NCI-H146 treated with DMSO at 0.1 percent for 48 hours (cell line): ENCODE measurements around the gene GCFC2.
"Not testable (repeated sequence)": the region's sequence is repeated elsewhere in the genome, so short reads cannot be mapped to it uniquely, and the experiment has no call there.

Source experiments
- DNase-seq: peaks from one replicate; lab custom pipeline; 2025; ENCODE audit not compliant: unreplicated experiment; lab: John Stamatoyannopoulos, UW

GCFC2 gene

GRCh38 chr2:75683430-75683829, 27.3 kb downstream of the GCFC2 start:
- not testable (repeated sequence) for DNase-seq

GRCh38 chr2:75680402-75680801, 30.3 kb downstream of the GCFC2 start:
- DNase-seq: no peak

- no peak for DNase-seq
Measured at GRCh38 chr2:75679556-75679955, 31.2 kb downstream of the GCFC2 start.

- DNase-seq: no peak
Measured at GRCh38 chr2:75676464-75676863, 34.3 kb downstream of the GCFC2 start.

DNA sequence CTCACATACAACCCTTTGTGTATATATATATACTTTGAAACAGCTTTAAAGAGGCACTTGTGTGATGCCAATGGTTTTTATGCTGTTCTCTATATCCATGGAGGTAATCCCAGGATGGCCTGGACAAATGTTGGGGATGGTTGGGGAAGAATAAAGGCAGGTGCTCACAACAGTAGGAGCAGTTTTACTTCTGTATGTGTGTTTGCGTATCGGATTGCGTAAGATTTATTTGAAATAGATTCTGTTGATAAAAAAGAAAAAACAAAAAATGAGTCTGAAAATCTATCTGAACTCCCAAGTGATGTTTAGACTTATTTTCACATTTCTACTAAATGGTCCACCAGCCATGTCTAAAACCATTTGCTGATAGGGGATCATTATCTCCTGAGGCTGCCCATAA, 34.8 kb downstream of the GCFC2 start:
- no peak for DNase-seq

DNA sequence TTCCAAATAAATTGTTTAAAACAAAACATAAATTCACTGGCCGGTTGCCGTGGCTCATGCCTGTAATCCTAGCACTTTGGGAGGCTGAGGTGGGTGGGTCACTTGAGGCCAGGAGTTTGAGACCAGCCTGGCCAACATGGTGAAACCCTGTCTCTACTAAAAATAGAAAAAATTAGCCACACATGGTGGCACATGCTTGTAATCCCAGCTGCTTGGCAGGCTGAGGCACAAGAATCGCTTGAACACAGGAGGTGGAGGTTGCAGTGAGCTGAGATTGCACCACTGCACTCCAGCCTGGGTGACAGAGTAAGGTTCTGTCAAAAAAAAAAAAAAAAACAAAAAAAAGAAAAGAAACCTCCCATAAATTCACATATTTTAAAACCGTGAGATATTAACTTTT, 35.3 kb downstream of the GCFC2 start:
- not testable (repeated sequence) for DNase-seq

DNA sequence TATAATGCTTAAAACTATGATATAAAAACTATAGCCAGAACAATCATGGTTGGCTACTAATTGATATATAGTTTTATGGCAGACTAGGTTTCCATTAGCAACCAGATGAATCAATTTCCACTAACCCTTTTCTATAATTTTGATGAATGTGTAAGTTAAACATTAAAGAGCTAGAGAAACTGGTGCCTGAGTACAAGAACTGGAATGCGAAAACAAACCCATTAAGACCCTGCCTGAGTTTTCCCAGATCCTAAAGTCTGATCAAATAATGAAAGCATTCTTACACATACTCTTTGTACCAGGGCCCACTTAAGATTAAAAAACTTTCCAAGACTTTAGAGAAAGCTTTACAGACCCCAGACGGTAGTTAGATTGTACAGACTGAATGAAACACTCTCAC, 42.8 kb downstream of the GCFC2 start:
- no peak for DNase-seq

DNA sequence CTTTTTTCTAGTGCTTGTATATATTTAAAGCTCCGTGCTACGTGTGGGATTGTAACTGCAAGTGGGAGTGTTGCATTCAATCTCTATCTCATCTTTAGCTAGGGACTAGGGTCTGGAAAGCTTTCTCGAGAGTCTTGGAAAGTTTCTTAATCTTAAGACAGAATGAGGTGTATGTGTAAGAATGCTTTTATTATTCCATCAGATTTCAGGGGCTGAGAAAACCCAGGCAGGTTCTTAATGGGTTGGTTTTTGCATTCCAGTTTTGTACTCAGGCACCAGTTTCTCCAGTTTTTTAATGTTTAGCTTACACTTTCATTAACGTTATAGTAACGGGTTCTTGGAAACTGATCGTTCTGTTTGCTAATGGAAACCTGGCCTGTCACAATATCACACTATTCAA, 43.8 kb downstream of the GCFC2 start:
- DNase-seq: no peak

DNA sequence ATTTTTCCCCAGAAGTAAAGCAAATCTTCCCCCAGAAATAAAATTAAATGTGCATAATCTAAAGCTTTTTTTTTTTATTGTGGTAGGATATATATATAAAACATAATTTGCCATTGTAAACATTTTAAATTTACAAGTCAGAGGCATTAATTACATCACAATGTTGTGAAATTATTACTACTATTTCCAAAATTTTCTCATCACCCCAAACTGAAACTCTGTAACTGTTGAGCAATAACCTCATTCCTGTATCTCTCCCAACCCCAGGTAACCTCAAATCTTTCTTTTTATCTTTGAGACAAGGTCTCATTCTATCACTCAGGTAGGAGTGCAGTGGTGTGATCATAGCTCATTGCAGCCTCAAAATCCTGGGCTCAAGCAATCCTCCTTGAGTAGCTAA, 52.9 kb downstream of the GCFC2 start:
- no peak for DNase-seq

DNA sequence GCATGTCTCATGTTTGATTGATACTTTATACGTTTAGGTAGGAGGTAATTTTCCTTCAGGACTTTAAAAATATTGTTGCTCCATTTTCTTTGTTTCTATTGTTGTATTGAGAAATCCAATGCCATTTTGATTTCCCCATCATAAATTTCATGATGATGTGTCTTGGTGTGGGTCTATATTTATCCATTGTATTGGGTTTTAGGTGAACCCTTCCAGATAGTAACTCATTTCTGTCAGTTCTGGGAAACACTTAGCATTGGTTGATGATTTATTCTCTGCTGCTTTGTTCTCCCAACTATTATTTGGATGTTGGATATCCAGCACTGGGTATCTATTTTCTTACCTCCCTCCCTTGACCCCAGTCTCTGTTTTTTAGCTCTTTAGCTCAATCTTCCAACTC, 54.2 kb downstream of the GCFC2 start:
- no peak for DNase-seq

- DNase-seq: no peak
Measured at GRCh38 chr2:75655861-75656260, 54.9 kb downstream of the GCFC2 start.

GRCh38 chr2:75654012-75654411, 56.7 kb downstream of the GCFC2 start:
- DNase-seq: no peak

DNA sequence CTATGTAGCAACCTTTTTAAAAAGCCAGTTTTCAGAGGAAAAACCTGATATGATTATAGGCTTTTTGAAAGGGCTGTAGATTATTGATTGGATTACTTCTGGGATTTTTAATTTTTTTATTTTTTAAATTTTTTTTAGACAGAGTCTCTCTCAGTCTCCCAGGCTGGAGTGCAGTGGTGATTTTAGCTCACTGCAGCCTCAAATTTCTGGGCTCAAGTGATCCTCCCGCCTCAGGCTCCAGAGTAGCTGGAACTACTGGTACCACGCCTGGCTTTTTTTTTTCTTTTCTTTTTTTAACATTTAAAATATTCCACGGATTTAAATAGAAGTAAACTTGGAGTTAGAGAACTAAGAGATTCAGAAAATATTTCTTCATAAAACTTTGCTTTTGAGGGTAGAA, 62.9 kb downstream of the GCFC2 start:
- no peak for DNase-seq

GRCh38 chr2:75646583-75647425, 63.9 kb downstream of the GCFC2 start, which contains the start of gene MRPL19:
TSS of gene MRPL19 (plus strand) at chr2:75646783. CDS start at chr2:75646808, 25 bp downstream.
- peak; percentile 90 for DNase-seq

DNA sequence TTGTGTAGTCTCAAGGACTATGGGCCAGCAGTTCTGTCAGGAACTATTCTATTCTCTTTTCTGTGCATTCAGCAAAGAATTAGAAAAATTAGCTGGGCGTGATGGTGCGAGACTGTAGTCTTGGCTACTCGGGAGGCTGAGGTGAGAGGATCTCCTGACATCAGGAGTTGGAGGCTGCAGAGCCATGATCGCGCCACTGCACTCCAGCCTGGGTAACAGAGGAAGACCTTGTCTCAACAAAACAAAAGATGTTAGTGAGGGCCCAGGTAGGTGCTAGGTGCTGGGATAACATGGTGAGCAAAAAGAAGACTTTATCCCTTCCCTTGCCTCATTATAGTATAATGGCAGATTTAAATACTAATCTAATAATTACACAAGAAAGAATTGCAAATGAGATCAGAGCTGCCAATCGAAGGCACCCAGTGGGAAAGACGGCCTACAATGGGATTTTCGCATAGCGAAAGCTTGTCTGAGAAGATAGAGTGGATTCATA, 64.6 kb downstream of the GCFC2 start:
- DNase-seq: no peak

DNA sequence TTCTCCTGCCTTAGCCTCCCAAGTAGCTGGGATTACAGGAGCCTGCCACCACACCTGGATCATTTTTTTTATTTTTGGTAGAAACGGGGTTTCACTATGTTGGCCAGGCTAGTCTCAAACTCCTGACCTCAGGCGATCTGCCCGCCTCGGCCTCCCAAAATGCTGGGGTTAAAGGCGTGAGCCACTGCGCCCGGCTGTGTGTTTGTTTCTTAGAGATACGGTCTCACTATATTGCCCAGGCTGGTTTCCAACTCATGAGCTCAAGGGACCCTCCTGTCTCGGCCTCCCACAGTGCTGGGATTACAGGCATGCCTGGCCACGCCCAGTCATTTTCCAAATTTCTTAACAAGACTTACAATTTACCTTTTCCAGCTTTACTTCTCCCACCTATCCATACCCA, 65.1 kb downstream of the GCFC2 start:
- DNase-seq: no peak

GRCh38 chr2:75643980-75644379, 66.7 kb downstream of the GCFC2 start:
- DNase-seq: no peak

DNA sequence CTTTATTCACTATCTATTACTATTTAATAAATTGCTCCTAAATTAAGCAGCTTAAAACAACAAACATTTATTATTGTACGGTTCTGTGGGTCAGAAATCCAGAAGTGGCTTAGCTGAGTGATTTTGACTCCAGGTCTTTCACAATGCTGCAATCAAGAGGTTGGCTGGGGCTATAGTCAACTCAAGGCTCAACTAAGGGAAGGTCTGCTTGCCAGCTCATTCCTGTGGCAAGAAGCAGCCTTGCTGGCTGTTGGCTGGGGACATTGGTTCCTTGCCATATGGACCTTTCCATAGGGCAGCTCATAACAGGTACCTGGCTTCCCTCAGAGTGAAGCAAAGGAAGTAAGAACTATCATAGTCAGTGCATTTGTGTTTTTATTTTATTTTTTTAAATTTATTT, 69.1 kb downstream of the GCFC2 start:
- no peak for DNase-seq

GRCh38 chr2:75640621-75641121, 70.0 kb downstream of the GCFC2 start:
- peak; percentile 23 for DNase-seq

GRCh38 chr2:75637568-75637967, 73.1 kb downstream of the GCFC2 start:
- no peak for DNase-seq

GRCh38 chr2:75634945-75635344, 75.8 kb downstream of the GCFC2 start:
- no peak for DNase-seq

DNA sequence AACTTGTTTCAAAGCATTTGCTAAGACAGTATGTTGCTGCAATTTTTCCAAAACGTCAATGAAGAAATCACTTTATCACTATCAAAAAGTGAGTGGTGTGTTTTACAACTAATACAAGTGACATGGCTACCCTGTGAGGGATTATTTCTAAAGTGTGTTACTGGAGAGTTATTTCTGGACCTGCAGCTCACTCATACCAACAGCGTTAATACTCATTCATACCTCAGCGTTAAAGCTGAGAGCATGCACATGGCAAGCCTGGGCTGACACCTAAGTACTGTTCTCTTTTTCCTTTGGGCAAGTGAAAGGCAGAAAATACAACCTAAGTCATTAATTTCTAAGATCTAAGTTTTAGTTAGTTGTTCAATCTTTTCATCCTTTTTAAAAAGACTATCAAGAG, 77.1 kb downstream of the GCFC2 start:
- no peak for DNase-seq

DNA sequence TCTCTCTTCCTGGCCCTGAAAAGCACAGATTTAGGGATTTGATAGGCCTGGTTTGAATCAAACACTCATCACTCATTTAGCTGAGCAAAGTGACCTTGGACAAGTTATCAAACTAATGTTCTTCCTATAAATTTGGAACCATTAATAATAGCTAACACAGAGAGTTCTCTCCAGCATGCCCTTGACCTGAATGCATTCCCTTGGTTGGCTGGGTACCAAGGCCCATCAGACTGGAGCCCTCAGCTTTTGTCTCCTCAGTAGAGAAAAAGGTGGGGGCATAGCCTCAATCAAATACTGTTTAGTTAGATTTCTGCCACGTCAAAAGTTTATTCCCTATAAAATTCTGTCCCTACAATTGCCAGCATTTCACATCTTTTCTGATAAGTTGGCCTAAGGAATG, 77.9 kb downstream of the GCFC2 start:
- no peak for DNase-seq
